Effector CD8-positive, alpha-beta T cell (primary cell): ENCODE measurements around the gene MRTFB.
"Not testable (repeated sequence)": the region's sequence is repeated elsewhere in the genome, so short reads cannot be mapped to it uniquely, and the experiment has no call there.

Source experiments
- DNase-seq: peaks from one replicate; lab custom pipeline; 2025; lab: John Stamatoyannopoulos, UW
- total RNA-seq, 4 experiments: gene quantifications; one replicate each; lab custom pipeline; 2026; lab: John Stamatoyannopoulos, UW

The MRTFB gene, protein sequence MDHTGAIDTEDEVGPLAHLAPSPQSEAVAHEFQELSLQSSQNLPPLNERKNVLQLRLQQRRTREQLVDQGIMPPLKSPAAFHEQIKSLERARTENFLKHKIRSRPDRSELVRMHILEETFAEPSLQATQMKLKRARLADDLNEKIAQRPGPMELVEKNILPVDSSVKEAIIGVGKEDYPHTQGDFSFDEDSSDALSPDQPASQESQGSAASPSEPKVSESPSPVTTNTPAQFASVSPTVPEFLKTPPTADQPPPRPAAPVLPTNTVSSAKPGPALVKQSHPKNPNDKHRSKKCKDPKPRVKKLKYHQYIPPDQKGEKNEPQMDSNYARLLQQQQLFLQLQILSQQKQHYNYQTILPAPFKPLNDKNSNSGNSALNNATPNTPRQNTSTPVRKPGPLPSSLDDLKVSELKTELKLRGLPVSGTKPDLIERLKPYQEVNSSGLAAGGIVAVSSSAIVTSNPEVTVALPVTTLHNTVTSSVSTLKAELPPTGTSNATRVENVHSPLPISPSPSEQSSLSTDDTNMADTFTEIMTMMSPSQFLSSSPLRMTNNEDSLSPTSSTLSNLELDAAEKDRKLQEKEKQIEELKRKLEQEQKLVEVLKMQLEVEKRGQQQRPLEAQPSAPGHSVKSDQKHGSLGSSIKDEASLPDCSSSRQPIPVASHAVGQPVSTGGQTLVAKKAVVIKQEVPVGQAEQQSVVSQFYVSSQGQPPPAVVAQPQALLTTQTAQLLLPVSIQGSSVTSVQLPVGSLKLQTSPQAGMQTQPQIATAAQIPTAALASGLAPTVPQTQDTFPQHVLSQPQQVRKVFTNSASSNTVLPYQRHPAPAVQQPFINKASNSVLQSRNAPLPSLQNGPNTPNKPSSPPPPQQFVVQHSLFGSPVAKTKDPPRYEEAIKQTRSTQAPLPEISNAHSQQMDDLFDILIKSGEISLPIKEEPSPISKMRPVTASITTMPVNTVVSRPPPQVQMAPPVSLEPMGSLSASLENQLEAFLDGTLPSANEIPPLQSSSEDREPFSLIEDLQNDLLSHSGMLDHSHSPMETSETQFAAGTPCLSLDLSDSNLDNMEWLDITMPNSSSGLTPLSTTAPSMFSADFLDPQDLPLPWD
- 9.0 to 17.6 (median 14.9) reads per million in 4 experiments for total RNA-seq

DNA sequence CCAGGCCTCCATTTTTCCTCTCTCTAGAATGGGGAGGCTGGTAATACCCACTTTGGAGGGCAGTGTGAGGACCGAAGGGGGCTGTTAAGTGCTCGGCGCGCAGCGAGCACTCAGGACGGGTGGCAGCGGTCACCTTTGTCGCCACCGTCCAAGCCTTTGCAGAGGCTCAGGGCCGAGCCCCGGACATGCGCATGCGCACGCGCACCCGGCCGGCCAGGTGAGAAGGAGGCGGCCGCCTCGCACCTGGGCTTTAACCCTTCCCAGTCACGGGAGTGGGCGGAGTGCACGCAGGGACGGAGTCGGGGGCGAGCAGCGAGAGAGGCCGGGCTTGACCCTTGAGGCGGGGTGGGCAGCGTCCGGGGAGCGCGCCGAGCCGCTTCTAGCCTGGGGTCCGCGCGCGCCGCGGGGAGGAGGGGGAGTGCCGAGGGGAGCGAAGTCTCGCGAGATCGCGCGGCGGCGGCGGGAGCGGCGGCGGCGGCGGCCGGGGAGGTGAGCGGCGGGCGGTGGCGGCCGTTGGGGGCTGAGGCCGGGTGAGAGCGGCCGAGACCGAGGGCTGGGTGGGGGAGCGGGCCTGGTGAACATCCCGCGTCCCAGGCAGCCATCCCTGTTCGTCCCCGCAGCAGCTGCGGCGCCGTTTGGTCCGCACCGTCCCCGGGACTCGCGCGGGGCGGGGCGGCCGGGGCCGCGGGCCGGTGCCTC, at the start of gene MRTFB:
Gene MRTFB (plus strand): TSS at position 443 of the 699 bp plus-strand sequence. CDS start 69,288 bp downstream, outside the sequence.
- peak; percentile 71 for DNase-seq

DNA sequence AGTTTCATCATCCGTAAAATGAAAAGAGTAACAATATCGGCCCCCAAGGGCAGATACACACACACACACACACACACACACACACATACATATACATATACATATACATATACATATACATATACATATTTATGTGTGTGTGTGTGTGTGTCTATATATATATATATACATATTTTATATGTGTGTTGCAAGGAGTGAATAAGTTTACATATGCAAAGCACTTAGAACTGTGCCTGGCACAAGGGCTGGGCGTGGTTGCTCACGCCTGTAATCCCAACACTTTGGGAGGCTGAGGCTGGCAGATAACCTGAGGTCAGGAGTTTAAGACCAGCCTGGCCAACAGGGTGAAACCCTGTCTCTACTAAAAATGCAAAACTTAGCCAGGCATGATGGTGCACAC, 47.6 kb upstream of the MRTFB start:
- DNase-seq = not testable (repeated sequence)

DNA sequence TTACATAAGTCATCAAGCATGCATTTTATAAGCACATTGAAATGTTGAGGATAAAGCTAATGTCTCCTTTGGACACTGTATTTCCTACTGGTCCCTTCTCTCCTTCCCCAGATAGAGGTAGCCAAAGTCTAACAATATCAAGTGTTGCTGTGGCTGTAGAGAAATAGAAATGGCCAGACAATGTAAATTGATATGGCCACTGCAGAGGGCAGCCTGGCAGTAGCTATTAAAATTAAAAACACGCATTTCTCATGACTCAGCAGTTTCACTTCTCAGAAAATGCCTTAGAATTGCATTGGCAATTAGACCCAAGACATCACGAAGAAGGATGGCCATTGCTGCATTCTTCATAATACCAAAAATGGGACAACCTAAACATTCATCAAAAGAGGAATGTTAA, 46.8 kb upstream of the MRTFB start:
- DNase-seq = no peak

DNA sequence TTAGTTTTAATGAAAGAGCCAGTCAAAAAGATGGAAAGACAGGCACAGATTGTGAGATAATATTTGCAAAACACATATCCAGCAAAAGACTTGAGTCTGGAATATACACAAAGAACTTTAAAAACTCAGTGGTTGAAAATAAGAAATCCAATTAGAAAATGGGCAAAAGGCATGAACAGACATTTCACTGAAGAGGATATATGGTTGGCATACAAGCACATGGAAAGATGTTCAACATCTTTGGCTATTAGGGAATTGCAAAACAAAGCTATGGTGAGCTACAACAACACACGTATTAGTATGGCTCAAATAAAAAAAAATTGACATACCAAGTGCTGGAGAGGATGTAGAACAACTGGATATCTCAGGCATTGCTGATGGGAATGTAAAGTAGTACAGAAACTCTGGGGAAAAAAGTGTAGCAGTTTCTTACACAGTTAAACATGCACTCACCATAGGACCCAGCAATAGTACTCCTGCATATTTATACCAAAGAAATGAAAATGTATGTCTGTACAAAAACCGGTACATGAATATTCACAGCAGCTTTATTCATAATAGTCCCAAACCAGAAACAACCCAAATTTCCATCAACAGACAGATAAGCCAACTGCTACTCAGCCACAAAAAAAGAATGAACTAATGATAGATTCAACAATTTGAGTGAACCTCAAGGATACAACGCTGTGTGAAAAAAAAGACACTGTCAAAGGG, 44.4 kb upstream of the MRTFB start:
- no peak for DNase-seq

DNA sequence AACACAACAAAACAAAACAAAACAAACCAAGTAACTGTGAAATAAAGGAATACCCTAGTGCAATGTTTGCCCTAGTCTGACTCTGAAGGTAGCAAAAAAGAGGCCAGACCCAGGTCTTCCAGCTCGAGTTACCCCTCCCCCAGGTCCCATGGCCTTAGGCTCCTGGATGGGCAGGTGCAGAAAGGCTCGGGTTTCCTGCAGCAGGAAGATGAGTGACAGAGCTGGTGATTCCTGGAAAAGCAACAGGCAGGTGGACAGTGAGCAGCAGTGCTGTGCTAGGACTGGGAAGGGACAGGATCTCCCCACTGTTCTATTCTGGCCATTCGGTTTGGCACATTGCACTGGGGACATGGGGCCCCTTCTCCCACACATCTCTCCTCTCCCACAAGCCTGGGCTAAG, 42.9 kb upstream of the MRTFB start:
- DNase-seq = no peak

DNA sequence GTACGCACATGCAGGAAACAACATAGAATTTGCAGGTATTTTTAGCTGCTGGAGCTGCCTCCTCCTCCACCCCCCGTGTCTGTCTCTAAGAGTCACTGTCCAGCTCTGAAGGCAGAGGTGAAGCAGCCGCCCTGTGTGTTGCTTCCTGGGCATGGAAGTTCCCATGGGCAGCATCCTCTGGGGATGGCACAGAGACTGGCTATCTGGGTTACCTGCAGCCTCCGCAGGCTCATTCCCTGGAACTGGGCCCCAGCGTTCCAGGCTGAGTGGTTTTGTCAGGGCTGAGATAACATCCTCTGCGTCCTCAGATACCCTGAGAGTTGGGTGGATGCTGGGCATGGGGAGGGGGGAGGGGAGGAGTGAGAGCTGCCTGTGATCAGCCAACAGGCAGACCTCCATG, 41.5 kb upstream of the MRTFB start:
- no peak for DNase-seq

DNA sequence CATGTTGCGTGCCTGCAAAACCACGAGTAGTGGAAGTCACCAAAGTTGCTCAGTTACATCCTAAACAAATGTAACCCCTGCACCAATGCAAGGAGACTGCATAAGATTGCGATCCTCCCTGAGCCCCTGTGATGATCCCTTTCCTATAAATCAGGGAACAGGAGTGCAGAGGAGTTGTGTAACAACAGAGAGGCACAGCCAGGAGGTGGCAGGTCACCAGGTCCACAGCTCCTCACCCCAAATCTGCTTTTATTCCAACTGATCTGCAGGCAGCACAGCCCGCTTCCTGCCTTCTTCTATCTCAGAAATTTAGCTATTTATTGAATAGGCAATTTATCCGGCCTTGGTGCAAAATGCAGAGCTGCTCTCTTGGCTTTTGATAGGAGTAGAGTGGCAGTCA, 36.0 kb upstream of the MRTFB start:
- no peak for DNase-seq

DNA sequence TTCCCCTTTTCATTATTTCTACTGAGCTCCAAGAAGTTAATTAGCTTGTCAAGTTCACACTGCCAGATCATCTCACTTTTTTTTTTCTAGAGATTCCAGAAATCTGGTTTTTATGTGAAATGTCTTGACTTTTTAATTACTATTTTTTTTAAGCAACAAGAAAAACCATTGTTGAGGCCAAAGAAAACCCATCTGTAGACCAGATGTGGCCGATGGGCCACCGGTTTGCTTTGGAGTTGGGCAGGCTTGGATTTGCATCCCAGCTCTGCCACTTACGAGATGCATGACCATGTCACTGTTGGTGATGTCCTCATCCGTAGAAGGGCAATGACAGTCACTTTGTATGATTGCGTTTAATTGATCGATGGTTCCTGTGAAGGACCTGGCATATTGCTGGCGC, 34.2 kb upstream of the MRTFB start:
- no peak for DNase-seq

DNA sequence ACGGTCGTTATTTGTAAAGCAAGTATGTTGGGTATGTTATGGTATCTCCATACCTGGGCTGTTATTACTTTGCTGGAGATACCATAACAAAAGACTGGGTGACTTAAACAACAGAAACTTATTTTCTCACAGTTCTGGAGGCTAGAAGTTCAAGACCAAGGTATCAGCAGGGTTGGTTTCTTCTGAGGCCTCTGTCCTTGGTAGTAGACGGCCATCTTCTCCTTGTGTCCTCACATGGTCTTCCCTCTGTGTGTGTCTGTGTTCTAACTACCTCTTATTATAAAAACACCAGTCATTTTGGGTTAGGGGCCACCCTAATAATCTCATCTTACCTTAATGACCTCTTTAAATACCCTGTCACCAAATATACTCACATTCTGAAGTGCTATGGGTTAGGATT, 33.2 kb upstream of the MRTFB start:
- DNase-seq = no peak

DNA sequence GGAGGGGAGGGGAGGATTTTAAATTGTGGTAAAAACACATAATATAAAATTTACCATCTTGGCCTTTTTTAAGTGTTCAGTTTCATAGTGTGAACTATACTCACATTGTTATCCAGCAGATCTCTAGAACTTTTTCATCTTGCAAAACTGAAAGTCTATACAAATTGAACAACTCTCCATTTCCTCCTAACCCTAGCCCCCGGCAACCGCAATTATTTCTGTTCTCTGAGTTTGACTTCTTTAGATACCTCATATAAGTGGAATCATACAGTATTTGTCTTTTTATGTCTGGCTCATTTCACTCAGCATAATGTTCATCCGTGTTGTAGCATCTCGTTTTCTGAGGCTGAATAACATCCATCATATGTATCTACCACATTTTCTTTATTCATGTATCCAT, 30.0 kb upstream of the MRTFB start:
- no peak for DNase-seq

DNA sequence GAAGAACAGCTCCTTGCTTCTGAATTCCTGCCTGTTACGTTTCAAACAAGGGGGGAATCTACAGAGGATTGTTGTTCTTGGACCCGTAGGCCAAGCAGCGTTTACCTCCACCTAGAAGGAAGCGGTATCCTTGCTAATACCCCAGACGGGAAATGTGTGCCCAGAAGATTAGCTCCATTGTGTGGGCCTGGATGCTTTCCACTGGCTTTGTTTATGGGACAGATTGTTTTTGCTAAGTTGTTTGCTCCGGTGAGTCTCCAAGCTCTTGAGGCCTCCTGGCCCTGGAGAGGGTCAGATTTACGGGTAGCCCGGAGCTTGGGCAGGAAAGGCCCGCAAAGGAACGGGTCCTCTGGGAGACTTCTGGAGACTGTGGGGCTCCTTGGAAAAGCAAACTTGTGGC, 28.4 kb upstream of the MRTFB start:
- no peak for DNase-seq

DNA sequence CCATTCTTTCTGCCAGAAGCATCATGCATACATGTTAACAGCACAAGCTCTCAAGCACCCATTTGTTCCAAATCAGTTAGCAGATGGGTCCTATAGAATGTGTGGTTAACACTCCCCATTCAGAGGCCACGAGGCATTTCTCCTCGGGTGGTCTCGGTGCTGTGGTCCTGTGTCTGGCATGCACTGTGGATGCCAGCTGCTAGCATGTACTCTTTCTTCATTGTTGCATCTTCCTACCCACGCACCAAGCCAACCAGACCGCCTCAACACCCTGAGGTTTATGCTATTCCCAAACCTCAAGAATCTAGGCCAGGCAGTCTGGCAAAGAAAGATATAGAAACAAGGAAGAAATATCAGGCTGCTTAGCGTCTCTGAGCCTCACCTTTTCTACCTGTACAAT, 27.8 kb upstream of the MRTFB start:
- no peak for DNase-seq

DNA sequence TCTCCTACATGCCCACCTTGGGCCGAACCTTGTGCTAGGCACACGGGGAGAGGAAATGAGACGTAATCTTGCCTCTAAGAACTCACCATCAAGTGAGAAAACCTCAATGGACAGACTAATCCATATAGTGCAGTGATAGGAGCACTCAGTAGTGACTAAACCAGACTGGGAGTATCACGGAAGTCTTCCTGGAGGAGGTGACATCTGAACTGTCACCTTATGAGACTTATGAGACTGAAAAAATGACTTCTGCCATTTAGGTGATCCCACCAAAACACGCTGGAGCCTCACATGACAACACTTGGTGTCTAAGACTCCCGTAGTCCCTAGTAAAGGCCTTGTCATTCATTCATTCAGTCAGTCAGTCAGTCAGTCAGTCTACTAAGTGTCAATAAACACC, 27.3 kb upstream of the MRTFB start:
- DNase-seq = no peak

DNA sequence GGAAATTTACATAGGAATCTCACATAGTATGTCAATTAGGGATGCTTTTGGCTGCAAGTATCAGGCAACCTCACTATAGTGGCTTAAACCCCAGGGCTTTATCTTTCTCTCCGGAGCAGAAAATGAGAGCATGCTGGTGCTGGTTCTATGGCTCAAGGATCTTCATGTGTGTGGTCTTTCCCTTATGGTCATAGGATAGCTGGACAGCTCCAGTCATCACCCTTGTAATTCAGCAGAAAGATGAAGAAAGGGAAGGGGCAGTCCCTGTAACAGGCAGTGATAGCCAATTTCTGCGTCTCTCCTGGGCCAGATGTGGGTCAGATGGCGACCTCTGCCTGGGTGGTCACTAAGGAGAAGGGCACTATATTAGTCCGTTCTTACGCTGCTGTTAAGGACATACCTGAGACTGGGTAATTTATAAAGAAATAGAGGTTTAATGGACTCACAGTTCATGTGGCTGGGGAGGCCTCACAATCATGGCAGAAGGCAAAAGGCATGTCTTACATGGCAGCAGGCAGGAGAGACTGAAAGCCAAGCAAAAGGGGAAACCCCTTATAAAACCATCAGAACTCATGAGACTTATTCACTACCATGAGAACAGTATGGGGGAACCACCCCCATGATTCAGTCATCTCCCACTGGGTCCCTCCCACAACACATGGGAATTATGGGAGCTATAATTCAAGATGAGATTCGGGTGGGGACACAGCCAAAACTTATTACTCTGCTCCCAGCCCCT, 23.8 kb upstream of the MRTFB start:
- DNase-seq = not testable (repeated sequence)

DNA sequence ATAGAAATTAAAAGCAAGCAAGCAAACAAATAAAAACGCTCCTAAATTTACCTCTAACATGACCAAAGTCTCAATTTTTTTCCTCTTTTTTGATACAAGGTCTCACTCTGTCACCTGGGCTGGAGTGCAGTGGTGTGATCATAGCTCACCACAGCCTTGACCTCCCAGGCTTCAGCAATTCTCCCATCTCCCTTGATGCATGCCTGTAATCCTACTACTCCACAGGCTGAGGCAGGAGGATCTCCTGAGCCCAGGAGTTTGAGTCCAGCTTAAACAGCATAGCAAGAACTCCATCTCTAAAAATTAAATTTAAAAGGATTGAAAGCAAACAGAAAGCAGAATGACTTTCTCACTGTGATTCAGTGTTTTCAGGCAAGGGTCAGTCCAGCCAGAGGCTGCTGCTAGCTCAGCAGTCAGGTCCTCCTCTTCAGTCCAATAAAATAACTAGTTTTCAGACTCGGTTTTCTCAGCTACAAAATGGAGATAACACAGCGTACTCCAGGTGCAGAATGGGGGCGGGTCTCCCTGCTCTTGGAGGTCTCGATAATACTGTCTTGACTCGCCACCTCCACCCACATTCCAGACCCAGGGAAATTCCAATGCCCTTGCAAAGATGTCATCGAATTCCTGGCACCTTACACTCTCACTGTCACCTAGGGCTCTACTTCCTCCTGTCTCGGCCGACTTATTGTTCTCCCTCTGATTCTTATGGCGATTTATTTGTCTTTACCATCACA, 20.7 kb upstream of the MRTFB start:
- no peak for DNase-seq

DNA sequence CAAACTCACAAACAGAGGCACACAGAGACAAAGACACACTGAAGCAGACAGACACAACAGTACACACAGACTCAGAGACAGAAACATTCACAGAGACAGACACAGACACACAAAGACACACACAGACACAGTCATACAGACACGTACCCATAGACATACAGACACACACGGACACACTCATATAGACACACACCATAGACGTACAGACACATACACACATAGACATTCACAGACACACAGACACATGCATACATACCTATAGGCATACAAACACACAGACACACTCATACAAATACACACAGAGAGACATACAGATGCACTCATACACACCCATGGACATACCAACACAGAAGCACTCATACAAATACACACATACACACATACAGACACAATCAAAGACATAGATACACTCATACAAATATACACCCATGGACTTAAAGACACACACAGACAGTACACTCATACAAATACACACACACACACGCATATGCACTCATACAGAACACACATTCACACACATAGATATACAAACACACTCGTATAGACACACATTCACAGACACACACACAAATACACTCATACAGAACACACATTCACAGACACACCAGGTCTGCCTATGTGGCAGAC, 19.9 kb upstream of the MRTFB start:
- DNase-seq = no peak

DNA sequence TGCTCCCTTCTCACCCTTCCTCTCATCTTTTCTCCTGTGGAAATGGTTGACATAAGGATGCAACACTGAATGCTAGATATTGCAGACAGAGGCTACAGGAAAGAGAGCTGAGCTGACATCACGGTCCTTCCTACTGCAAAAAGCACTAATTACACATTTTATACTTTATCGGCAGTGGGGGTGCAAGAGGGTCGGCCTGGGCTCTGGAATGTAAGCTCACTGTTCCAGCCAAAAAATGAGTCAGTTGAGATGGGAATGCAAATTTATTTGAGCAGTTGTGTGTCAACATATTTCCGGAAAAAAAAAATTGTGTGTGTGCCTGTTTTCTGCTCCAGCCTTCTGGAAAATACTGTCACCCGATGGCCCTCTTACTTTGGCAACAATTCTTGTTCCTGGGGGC, 14.1 kb upstream of the MRTFB start:
- no peak for DNase-seq

DNA sequence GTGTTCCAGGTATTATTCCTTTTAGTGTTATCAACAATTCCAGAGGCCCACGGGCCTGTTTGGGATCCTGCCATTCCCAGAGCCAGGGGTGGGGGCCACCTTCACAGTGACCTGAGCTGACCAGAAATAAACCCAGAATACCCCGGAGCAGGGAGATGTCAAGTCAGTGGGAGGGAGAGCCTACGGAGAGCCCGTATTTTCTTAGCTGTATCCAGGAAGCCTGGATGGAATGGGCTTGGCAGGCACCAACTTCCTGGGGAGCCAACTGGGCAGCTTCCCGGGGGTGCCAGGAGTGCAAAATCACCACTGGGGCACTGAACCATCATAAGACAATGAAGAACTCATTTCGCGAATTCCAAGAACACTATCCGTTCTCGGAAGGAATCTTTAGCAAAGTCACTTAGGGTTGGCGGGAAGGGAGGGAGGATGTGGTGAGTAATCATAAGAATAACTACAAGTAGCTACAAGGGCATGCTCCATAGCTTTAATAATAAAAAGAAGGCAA, 13.2 kb upstream of the MRTFB start:
- DNase-seq = no peak

DNA sequence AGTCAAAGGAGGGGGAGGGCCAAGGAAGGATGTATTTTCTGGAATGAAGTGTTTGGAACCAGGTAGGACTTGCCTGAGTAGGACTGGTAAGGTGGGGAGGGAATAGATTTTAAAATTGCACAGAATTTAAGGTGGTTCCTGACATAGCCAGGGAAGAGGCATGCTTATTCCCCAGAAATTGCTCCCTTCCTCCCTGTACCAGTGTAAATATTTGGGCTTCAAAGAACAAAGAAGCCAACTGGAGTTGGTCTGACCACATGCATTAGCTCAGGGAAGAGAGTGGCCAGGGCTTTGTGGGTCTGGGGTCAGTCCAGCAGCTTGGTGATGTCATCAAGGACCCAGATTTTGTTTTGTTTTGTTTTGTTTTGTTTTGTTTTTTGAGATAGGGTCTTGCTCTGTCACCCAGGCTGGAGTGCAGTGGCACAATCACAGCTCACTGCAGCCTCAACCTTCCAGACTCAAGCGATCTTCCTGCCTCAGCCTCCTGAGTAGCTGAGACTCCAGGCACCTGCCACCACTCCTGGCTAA, 9.3 kb upstream of the MRTFB start:
- no peak for DNase-seq
